GM19099 (cell line): Measurements from ENCODE around the gene GARRE1.

ENCODE experiments used
- POLR2A ChIP-seq: IDR thresholded peaks from 3 replicates; pipeline ENCODE4 v1.6.1; 2011; ENCODE audit warnings: low read depth; ENCODE audit not compliant: insufficient read length; ENCODE audit errors: extremely low read depth

The GARRE1 gene

GRCh38 chr19:34254698-34255432 is 511 bp downstream of the GARRE1 start:
- no peak for TF ChIP-seq POLR2A

DNA sequence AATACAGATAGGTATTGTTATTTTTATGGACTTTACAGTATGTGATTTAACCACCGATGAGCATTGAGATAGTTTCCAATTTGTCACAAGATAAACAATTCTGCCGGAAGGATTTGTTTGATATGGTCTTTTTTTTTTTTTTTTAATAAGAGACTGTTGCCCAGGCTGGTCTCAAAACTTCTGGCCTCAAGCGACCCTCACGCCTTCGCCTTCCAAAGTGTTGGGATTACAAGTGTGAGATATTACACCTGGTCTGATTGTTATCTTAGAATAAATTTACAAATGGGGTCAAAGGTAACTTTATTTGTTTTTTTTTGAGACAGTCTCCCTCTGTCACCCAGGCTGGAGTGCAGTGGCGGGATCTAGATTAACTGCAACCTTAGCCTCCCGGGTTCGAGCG is 1.2 kb downstream of the GARRE1 start:
- no peak for TF ChIP-seq POLR2A

DNA sequence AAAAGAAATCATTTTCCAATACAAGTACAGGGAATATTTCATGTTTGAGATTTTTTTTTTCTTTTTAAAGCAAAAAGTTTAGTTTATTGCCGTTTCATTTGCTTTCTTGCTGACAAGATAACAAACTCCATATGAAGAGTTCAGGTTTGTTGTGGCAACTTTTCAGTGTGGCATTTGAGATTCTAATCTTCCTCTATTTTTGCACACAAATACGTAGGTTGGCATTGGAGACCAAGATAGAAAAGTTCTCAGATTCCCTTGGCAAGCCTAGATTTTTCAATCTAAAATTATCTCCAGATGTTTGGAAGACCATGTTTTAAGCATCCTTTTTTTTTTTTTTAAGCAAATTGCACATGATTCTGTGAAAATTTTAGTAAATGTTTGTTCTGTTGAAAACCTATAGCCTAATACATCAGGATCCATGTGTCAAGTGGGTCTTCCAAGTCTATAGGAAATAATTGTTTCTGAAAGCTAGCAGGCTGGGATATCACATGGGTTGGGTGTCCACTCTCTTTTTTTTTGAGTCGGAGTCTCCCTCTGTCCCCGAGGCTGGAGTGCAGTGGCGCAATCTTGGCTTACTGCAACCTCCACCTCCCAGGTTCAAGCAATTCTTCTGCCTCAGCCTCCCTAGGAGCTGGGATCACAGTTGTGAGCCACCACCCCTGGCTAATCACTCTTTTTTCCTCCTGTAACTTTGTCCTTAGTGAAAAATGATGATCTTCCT is 2.6 kb downstream of the GARRE1 start:
- TF ChIP-seq POLR2A = no peak

GRCh38 chr19:34257559-34257924 is 3.2 kb downstream of the GARRE1 start:
- no peak for TF ChIP-seq POLR2A

DNA sequence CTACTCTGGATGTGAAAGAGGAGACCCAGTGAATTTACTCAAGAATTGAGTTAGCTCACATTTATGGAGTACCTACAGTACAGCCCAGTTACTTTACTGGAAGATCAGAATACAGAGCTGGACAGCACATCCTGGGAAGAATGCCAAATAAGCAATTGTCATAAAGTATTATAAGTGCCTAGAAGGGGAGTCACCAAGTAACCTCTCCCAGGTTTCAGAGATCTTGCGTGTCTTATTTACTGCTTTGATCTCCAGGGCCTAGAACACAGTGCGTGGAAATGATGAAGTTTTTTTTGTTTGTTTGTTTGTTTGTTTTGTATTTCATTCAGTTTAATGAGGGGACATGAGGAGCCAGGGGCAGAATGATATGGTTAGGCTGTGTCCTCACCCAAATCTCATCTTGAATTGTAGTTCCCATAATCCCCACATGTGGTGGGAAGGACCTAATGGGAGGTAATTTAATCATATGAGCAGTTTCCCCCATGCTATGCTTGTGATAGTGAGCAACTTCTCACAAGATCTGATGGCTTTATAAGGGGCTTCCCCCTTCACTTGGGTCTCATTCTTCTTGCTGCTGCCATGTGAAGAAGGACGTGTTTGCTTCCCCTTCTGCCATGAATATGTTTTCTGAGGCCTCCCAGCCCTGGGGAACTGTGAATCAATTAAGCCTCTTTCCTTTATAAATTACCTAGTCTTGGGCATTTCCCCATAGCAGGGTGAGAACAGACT is 5.2 kb downstream of the GARRE1 start:
- no peak for TF ChIP-seq POLR2A

- TF ChIP-seq POLR2A = no peak
Observed at GRCh38 chr19:34260771-34261173, 6.4 kb downstream of the GARRE1 start.

- TF ChIP-seq POLR2A = no peak
Observed at GRCh38 chr19:34261334-34262109, 7.2 kb downstream of the GARRE1 start.

GRCh38 chr19:34263745-34264237 is 9.4 kb downstream of the GARRE1 start:
- TF ChIP-seq POLR2A = no peak

DNA sequence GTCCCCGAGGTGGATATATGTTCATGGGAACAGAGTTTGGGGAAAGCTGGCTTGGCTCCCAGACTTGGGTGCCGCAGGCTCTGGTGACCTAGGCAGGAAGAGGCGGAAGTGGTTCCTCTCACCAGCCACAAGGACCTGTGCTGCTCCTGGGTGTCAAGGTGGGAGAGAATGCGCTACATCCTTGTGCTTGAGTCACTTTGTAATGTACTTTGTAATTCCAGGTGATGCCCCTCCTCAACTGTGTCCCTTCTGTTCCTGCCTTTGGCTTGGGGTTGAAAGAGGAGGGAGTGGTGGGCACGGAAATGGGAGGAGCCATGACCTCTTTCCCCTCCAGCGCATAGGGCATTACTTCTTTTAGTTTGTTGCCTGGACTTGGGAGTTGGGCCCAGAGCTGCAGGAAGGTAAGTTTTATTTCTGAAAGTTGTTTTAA is 10.9 kb downstream of the GARRE1 start:
- no peak for TF ChIP-seq POLR2A

GRCh38 chr19:34269081-34269480 is 14.7 kb downstream of the GARRE1 start:
- TF ChIP-seq POLR2A = no peak

DNA sequence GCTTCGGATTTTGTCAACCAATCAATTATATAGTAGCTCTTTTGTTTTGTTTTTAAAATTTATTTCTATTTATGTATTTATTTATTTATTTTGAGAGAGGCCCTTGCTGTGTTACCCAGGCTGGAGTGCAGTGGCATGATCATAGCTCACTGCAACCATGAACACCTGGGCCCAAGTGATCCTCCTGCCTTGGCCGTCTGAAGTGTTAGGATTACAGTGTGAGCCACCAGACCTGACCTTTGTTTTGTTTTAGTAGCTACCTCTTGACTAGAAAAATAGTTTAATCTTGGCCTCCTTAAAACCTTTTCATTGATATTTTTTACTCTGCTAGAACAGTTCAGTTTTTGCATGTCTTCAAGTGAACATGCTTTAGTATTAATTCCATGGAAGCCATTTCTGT is 15.1 kb downstream of the GARRE1 start:
- TF ChIP-seq POLR2A = no peak

DNA sequence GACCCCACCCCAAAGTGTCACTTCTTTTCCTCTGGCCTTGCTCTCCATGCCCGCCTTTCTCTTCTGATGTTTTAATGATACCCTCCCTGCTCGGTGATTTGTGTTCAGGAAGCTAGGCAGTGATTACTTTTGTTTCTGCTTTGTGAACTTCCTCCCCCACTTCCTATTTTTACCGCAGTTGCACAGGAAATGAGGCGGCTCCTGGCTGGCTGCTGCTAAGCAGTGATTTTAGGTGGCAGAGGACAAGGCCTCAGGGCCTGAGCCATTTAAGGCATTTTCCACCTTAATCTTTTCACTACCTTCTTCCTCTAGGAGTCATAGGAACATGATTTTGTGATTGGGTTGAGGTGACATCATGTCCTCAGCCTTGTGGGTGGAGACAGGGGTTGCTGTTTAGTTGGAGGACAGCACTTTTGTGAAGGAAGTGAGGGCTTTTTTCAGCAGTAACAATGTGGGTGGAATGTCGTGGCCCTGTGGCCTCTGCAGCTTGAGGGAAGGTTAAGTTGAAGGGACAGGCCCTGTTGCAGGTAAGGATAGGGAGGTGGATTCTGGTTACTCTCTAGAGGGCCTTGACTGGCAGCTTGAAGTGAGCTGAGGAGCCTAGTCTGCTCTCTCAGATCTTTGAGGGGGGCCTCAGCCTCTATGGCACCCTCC is 15.7 kb downstream of the GARRE1 start:
- TF ChIP-seq POLR2A = peak; percentile 35

- no peak for TF ChIP-seq POLR2A
Observed at GRCh38 chr19:34273121-34273520, 18.8 kb downstream of the GARRE1 start.

DNA sequence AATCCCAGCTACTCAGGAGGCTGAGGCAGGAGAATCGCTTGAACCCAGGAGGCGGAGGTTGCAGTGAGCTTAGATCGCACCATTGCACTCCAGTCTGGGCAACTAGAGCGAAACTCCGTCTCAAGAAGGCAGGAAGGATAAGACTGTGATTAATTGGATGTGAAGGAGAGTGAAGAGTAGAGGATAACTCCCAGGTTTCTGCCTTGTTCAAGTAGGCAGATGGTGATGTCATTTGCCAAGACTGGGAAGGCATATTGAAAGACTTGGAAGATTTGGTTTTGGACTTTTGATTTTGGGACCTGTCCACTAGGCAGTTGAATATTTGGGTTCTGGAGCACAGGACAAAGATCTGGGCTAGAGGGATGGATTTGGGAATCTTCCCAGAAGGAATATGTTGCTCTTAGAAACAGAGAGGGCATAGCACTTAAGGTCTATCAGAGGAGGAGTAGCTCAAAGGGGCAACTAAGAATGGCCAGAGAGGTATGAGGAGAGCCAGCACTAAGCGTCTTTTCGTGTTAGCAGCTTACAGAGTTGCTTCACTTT is 20.0 kb downstream of the GARRE1 start:
- TF ChIP-seq POLR2A = no peak
